ENCODE measurements around the gene SLC6A8. TPM values are rescaled to one million over a fixed set of nuclear protein-coding genes. Genes with fewer than 3 reads are reported as not detected.
"Not testable (repeated sequence)": the region's sequence is repeated elsewhere in the genome, so short reads cannot be mapped to it uniquely, and the experiment has no call there.

The SLC6A8 gene
- total RNA-seq, 2 donors from 2014 or later = 107 to 134 TPM

DNA sequence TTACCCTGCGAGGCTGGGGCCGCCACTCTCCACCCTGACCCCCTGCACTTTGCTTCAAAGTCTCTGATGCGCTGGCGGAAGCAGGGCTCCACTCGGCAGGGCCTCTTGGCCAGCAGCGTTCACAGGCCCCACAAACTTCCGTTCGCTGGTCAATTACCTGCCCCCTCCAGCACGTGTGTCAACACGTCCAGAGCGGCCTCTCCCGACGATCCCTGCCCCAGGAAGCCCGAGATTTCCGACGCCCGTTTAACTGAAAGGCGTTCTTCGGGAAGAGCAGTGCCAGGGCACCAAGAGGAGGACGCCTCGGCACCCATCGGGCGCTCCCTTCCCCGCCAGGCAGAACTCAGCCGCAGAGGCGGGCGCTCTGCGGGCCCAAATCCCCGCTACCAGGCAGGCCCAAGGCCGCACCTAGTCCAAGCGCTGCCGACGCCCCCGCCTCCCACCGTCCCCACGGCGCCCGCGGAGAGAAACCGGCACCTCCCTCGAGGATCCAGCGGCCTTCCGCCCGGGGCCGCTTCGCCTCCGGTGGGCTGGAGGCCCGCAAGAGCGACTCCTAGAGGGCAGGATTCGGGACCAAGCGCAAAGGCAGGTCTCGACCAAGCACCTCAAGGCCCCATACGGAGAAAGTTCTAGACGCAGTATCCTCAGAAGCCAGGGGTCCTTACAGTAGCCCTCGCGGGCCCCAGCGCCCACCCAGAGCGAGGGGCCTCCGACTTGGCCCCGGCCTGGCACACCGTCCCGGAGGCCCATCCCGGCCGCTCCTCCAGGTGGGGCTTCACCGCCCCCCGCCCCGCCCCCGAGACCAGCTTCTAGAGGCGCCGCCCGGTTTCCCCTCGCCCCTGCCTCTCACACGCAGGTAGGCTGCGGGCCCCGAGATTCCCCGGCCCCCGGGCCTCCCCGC lies 35.9 kb downstream of the SLC6A8 start:
- intact Hi-C loops (cut with DNase I) = no loop called here
- ATAC-seq (peak; percentile 1 to 6), DNase-seq (peak; percentile 50)

DNA sequence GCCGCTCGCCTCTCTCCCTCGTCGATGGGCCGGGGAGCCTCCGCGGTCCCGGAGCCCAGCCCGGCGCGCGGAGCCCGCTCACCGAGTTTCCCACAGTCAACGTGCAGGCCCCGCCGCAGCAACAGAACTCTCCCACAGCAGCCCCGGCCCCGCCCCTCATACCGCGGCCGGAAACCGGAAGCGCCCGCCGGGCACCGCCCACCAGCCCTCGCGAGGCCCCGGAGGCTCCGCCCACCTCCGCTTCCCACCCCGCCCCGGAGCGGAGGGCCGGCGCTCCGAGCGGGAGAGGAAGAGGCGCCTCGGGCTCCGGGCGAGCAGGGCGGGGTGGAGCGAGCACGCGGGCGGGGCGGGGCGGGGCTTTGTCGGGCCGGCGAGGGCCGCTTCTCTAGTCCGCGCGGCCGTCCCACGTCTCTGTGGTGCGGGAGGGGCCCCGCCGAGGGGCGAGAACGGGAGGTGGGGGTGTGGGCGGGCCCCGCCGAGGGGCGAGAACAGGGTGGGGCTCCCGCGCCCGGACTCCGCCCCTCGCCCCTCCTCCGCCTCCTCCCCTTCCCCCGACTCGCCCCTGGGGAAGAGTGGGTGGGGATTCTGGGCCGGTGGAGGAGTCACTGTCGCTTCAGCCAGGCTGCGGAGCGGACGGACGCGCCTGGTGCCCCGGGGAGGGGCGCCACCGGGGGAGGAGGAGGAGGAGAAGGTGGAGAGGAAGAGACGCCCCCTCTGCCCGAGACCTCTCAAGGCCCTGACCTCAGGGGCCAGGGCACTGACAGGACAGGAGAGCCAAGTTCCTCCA lies 36.7 kb downstream of the SLC6A8 start, which contains the start of the genes ABCD1 and BCAP31:
ABCD1 (plus strand) TSS at position 605 of the 787 bp plus-strand sequence. CDS start 411 bp downstream, outside the sequence.
BCAP31 (minus strand) TSS at position 136 of the 787 bp plus-strand sequence. CDS start 1,143 bp downstream, outside the sequence.
- peak; percentile 85 for ATAC-seq
- intact Hi-C loops (cut with DNase I) = no loop called here
- DNase-seq = peak; percentile 87

DNA sequence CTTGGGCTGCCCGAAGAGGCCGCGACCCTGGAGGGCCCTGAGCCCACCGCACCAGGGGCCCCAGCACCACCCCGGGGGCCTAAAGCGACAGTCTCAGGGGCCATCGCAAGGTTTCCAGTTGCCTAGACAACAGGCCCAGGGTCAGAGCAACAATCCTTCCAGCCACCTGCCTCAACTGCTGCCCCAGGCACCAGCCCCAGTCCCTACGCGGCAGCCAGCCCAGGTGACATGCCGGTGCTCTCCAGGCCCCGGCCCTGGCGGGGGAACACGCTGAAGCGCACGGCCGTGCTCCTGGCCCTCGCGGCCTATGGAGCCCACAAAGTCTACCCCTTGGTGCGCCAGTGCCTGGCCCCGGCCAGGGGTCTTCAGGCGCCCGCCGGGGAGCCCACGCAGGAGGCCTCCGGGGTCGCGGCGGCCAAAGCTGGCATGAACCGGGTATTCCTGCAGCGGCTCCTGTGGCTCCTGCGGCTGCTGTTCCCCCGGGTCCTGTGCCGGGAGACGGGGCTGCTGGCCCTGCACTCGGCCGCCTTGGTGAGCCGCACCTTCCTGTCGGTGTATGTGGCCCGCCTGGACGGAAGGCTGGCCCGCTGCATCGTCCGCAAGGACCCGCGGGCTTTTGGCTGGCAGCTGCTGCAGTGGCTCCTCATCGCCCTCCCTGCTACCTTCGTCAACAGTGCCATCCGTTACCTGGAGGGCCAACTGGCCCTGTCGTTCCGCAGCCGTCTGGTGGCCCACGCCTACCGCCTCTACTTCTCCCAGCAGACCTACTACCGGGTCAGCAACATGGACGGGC lies 37.5 kb downstream of the SLC6A8 start:
- no peak for DNase-seq
- no peak for ATAC-seq
- intact Hi-C loops (cut with DNase I) = no loop called here

DNA sequence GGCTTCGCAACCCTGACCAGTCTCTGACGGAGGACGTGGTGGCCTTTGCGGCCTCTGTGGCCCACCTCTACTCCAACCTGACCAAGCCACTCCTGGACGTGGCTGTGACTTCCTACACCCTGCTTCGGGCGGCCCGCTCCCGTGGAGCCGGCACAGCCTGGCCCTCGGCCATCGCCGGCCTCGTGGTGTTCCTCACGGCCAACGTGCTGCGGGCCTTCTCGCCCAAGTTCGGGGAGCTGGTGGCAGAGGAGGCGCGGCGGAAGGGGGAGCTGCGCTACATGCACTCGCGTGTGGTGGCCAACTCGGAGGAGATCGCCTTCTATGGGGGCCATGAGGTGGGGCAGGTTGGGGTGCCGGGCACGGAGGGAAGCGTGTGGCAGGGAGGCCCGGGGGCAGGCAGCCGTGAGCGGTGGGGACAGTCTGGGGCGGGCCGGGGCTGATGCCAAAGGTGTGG lies 38.1 kb downstream of the SLC6A8 start:
- intact Hi-C loops (cut with DNase I) = no loop called here
- ATAC-seq (no peak), DNase-seq (no peak)

DNA sequence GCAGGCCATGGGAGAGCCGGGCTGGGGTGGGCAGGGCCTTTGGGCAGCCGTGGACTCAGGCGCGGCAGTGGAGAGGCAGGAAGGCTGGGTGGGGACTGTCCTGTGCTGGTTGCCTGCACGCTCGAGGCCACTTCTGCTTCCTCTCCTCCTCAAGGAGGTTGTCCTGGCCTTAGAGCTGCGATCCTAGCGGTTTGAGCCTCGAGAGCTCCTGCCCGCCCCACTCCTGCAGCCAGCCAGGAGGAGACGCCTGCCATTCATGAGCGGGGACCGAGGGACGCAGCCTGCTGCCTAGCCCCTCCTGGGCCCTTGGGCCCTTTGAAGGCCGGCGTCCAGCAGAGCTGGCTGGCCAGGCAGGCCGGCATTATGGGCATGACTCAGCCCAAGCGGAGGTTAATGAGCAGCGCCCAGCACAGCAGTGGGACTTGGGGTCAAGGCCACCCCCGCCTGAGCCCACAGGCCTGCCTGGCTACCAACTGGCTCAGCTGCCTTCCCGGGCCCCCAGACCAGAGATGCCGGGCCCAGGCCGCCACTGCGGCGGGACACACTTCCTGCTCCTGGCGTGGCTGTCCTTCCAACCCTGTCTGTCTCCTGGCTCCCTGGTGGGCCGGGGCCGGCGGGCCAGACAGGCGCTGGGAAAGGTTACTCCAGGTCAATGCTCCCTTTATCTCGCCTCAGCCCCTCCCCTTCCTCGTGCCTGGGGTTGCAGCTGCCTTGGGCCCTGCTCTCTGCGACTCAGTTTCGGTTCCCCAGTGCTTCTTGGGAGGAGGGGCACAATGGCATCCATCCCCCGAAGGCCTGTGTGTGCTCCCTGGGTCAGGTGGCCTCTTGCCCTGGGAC lies 38.8 kb downstream of the SLC6A8 start:
- ATAC-seq (peak; percentile 11 to 28), DNase-seq (peak; percentile 71)
- intact Hi-C loops (cut with DNase I) = no loop called here

DNA sequence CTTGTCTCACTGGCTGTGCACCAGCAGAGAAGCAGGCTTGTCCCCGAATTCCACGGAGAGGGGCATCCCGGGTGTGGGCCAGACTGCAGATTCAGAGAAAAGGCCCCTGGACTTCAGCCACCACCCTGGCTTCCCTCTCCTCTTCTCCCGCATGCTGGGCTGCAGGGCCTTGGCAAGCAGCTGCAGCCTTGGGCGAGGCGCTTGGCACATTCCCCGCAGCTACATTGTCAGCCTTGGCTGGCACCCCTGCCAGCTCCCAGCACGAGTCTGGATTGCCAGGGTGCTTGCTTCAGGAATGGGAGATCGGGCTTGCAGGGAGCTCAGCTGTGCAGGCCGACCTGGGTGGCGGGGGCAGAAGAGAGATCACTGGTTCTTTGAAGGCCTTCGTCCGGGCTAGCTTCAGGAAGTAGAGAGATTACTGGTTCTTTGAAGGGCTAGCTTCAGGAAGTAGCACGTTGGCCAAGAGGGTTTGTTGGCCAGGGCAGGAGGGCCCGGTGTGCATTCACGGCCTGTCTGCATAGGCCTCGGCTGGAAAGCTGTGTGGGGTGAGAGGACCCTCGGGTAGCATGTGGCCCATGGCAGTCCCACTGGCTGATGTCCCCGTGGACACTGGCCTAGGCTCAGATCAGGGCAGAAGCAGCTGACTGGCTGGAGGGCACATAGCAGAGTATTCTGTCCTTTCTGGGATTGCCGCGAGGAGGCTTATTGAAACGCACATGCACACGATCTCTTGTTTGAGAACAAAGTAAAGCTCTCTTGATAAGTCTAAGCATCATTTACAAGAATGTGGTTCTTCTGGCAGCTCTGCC lies 39.6 kb downstream of the SLC6A8 start:
- DNase-seq = peak; percentile 53
- peak; percentile 8 to 12 for ATAC-seq
- intact Hi-C loops (cut with DNase I) = no loop called here

DNA sequence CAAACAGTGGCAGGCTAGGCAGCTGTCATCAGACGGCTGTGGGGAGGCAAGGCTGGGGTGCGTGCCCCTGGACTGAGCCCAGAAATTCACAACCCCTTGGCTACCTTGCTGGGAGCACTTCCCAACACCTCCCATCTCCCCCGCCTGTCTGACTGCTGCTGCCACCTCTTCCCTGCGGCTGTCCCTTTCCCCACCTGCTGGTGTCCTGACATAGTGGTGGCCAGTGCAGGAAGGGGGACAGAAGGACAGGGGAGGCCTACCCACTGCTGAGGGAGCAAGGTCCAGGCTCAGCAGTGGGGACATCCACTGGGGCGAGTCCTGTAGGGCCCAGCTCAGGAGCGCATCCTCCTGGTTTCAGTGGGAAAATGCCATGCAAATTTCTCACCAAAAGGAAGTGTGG lies 40.4 kb downstream of the SLC6A8 start:
- intact Hi-C loops (cut with DNase I) = no loop called here
- DNase-seq (no peak), ATAC-seq (no peak)

DNA sequence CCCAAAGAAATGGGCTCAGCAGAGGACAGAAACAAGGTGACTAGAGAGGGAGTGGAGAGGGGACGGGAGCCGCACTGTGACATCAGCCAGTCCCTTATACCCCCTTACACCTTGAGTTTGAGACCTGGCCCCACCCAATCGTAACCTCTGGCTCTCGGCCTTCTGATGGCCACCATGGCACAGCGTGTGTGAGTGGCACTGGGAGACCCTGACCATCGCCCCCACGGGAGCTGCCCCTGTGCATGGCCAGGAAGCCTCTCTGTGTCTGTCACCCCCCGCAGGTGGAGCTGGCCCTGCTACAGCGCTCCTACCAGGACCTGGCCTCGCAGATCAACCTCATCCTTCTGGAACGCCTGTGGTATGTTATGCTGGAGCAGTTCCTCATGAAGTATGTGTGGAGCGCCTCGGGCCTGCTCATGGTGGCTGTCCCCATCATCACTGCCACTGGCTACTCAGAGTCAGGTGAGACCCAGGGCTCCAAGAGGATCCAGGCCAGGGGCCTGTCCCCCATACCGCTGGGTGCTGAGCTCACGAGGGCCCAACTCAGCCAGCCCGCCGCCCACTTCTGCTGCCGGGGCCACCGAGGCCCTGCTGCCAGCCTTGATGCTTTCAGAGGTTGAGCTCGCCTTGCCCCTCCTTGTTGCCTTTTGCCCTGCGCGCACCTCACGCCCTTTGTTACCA lies 41.4 kb downstream of the SLC6A8 start:
- intact Hi-C loops (cut with DNase I) = no loop called here
- ATAC-seq = no peak

DNA sequence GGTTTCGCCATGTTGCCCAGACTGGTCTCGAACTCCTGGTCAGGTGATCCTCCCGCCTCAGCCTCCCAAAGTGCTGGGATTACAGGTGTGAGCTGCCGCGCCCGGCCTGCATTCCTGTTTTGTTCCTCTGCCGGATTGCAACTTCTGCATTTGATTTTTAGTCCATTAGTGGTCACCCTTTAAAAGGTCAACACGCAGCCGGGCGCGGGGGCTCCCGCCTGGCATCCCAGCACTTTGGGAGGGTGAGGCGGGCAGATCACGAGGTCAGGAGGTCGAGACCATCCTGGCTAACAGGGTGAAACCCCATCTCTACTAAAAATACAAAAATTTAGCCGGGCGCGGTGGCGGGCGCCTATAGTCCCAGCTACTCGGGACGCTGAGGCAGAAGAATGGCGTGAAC lies 42.4 kb downstream of the SLC6A8 start:
- ATAC-seq; intact Hi-C loops (cut with DNase I); DNase-seq: not testable (repeated sequence)

More for the DNA sequence above, 41.4 kb downstream of the SLC6A8 start:
- DNase-seq = no peak

DNA sequence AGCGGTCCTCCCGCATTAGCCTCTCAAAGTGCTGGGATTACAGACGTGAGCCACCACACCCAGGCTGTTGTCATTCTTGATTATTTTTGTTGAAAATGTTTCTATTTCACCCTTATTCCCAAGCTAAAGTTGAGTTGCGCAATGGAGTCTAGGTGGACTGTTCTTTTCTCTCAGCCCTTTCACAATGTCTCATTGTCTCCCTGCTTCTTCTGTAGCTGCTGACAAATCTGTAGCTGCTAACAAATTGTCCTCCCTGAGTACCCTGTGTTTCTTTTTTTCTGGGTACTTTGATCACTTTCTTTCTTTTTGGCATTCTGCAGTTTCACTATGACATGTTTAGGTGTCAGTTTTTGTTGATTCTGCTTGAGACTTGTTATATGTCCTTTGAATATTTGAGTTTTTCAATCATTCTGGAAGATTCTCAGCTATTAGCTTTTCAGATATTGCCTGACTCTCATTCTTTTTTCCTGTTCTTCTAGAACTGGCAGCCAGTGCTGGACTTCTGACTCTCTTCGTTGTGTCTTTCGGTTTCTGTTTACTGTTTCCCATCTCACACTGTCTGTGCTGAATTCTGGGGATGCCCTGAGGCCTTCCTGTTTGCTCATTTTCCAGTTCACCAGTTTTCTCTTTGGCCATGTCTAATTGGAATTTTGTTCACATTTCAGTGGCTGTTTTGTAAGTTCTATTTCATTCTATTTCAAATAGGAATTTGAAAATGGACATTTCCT lies 43.6 kb downstream of the SLC6A8 start:
- intact Hi-C loops (cut with DNase I) = no loop called here
- no peak for DNase-seq

DNA sequence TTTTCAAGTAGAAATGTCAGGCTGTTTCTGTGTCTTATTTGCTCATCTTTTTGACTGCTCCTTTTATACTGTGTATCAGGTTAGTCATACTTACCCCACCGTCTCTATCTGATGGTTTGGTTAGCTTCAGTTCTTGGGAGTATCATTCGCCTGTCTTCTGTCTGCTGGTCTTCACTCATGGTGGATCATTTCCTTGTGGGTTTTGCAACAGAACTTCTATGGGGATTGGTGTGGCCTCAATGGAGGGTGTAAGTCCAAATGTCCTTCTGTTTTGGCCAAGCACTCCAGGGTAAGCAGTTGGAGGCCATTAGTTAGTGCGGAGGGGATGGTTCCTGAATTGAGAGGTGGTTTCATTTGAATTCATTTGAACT lies 44.1 kb downstream of the SLC6A8 start:
- no peak for DNase-seq
- intact Hi-C loops (cut with DNase I) = no loop called here
- ATAC-seq = no peak

More for the DNA sequence above, 43.6 kb downstream of the SLC6A8 start:
- no peak for ATAC-seq

DNA sequence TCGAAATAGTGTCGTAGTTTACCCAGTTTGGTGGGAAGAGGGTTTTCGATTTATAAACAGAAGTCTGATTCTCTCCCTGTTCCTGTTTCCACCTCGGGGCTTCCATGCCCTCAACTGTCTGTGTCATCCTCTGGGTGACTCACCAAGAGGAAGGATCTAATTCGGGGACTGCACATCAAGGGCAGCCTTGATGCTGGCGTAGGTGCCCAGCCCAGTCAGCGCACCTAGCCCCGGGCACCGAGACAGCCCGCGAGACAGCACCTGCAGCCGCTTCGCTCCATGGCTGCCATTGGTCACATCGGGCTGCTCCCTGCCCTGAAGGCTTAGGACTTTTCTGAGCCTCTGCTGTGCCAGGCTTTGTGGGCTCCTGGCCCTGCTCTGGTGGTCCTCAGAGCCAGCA lies 44.7 kb downstream of the SLC6A8 start:
- peak in 1 of 2 donors; percentile 27 for ATAC-seq
- intact Hi-C loops (cut with DNase I) = no loop called here
- no peak for DNase-seq

DNA sequence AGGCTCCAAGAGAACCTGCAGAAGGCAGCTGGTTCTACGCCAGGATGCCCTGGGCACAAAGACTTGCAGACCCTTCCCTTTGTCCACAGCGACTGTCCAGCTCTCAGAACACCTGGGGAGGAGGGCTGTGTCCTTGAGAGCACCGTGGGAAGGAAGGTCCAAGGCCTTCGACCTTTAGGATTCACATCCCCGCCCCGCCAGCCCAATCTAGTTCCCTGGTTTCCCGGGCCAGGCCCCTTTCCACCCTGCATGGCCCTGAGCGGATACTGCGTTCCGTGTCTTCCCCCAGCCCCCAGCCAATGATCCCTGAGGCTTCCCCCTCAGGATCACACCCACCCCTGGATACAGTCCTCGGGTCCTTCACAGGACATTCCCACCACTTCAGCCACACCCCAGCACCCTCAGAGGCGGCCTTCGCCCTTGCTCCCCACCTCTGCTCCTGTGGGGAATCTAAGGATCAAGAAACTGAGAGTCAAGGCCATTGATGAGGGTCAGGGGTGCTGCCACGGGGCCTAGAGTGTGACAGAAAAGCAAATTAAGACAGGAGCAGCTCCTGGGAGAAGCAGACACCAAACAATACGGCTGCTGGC lies 46.0 kb downstream of the SLC6A8 start:
- DNase-seq (no peak), ATAC-seq (no peak)
- intact Hi-C loops (cut with DNase I) = no loop called here

DNA sequence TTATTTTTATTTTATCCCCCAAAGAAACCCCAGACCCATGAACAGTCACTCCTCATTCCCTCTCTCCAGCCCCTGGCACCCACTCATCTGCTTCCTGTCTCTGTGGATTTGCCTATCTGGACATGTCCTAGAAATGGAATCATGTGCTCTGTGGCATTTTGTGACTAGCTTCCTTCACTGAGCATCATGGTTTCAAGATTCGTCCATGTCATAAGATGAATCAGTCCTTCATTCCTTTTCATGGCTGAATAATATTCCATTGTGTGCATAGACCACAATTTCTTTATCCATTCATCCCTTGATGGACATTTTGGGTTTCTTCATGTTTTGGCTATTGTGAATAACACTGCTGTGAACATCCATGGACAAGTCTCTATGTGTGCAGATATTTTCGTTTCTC lies 47.1 kb downstream of the SLC6A8 start:
- ATAC-seq = no peak
- no peak for DNase-seq
- intact Hi-C loops (cut with DNase I) = no loop called here

DNA sequence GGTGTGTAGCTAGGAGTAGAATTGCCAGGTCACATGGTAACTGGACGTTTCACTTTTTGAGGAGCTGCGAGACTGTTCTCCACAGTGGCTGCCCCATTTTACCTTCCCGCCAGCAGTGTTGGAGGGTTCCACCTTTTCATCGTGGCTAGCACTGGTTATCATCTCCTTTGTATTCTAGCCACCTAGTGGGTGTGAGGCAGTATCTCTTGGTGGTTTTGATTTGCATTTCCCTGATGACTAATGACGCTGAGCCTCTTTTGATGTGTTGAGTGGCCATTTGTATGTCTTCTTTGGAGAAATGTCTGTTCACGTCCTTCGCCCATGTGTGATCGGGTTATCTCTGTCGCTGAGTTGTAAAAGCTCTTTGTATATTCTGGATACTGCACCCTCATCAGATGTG lies 47.5 kb downstream of the SLC6A8 start:
- ATAC-seq (no peak), DNase-seq (no peak)
- intact Hi-C loops (cut with DNase I) = no loop called here
